NCI-H510A treated with DMSO at 0.1 percent for 48 hours (cell line): ENCODE measurements around the gene PAXX.
A peak's percentile ranks its signal among the peaks of the same experiment; 100 is the strongest.
"Not testable (repeated sequence)": the region's sequence is repeated elsewhere in the genome, so short reads cannot be mapped to it uniquely, and the experiment has no call there.

Source experiments
- DNase-seq: peaks from one replicate; lab custom pipeline; 2025; lab: John Stamatoyannopoulos, UW

The PAXX gene

GRCh38 chr9:137002646-137003041, 10.4 kb downstream of the PAXX start:
- DNase-seq, result no peak

DNA sequence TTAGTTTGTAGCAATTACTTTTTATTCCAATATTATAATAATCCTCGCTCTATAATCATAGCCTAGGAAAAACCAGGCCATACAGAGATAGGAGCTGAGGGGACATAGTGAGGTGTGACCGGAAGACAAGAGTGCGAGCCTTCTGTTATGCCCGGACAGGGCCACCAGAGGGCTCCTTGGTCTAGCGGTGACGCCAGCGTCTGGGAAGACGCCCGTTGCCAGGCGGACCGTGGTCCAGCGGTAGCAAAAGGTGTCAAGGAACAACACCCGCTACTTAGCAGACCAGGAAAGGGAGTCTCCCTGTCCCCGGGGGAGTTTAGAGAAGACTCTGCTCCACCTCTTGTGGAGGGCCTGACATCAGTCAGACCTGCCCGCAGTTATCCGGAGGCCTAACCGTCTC, 12.1 kb downstream of the PAXX start:
- DNase-seq, result not testable (repeated sequence)

- no peak for DNase-seq
These were observed 14.1 kb downstream of the PAXX start for GRCh38 chr9:137006116-137007003.

GRCh38 chr9:137007108-137007815, 15.0 kb downstream of the PAXX start:
- DNase-seq, result no peak

GRCh38 chr9:137007816-137008270, 15.6 kb downstream of the PAXX start:
- DNase-seq, result no peak

DNA sequence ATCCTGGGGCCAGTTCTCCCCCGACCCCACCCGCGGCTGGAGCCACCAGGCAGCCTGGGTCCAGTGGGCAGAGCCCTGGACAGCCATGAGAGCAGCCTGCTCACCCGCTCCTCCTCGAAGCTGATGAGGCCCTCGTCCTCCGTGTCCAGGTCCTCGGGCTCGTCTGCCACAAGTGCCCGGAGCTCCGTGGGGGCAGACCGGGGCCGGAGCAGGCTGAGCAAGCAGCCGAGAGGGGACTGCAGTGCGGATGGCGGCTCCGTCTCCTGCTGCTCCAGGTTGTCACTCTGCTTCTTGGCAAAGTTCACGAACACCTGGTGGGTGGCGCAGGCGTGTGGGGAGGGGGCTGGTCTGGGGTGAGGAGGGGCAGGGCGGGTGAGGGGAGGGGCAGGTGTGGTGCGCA, 16.1 kb downstream of the PAXX start:
- no peak for DNase-seq

GRCh38 chr9:137009217-137009616, 17.0 kb downstream of the PAXX start:
- DNase-seq, result no peak

DNA sequence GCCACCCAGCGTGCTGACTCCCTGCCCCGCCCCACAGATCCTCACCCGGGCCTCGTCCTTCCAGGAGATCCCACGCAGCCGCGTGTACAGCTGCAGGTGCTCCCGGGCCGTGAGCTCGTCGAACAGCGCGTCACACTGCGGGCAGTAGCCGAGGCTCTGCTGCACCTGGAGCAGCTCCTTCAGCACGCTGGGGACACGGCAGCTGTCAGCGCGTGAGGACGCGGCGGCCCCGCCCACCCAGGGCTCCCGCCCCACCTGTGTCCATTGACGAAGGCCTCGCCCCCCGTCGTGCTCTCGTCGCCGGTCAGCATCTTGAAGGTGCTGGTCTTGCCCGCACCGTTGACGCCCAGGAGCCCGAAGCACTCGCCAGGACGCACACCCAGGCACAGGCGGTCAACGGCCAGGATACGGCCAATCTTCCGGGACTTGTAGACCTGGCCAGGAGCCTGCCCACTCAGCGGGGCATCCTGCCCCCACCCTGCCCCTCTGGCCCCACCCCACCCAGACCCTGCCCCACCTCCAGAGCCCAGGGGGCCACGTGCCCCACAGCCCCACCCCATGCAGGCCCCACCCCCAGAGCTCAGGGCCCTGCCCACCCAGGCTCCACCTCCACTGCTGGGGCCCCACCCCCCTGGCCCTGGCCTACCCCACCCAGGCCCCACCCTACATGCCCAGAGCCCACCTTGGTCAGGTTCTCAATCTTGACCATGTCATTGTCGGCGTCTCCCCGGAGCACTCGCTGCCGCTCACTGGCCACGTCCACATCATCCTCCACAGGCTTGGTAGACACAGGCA, 17.9 kb downstream of the PAXX start:
- DNase-seq, result peak; percentile 23

DNA sequence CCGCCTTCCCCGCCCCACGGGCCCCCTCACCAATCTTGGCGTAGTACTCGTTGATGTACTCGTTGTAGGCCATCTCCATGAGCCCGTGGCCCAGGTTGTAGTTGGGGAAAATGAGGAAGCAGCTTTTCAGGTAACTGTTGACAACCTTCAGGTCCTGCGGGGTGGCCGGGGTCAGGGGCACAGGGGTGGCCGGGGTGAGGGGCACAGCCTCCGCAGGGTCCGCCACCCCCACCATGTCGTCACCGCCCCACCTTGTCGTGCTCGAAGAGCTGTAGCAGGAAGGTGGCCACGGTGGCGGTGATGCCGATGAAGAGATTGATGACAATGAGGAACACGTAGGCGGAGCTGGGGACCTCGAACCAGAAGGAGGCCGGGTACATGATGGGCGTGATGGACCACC, 18.9 kb downstream of the PAXX start:
- DNase-seq, result no peak

DNA sequence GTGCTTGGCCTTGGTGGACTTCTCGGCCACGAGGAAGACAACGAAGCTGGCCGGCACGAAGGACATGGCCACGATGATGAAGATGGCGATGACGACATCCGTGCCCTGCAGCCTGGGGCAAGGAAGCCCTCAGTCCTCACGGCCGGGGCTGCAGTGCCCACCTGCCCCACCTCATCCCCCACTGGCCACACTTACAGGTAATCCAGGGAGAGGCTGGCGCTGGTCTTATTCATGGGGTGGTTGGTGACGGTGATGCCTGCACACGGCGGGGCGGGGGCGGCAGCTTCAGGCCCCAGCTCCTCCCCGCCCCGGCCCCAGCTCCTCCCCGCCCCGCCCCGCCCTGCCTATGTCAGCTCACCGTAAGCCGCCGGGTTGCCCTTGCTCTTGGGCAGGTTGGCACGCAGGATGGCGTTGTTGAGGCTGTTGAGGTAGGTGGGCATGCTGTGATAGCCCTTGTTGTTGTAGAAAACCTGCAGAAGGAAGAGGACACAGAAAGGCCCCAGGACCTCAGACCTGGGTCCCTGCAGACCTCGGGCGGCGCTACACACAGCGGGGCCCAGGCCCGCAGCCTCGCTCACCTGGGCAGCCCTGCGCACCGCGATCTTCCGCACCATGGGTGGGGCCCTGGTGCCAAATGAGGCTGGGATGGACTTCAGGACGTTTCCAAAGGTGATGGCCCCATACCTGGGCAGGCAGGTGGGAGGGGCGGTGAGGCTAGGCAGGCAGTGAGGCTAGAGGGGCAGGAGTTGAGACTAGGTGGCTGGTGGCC, 19.9 kb downstream of the PAXX start:
- no peak for DNase-seq

DNA sequence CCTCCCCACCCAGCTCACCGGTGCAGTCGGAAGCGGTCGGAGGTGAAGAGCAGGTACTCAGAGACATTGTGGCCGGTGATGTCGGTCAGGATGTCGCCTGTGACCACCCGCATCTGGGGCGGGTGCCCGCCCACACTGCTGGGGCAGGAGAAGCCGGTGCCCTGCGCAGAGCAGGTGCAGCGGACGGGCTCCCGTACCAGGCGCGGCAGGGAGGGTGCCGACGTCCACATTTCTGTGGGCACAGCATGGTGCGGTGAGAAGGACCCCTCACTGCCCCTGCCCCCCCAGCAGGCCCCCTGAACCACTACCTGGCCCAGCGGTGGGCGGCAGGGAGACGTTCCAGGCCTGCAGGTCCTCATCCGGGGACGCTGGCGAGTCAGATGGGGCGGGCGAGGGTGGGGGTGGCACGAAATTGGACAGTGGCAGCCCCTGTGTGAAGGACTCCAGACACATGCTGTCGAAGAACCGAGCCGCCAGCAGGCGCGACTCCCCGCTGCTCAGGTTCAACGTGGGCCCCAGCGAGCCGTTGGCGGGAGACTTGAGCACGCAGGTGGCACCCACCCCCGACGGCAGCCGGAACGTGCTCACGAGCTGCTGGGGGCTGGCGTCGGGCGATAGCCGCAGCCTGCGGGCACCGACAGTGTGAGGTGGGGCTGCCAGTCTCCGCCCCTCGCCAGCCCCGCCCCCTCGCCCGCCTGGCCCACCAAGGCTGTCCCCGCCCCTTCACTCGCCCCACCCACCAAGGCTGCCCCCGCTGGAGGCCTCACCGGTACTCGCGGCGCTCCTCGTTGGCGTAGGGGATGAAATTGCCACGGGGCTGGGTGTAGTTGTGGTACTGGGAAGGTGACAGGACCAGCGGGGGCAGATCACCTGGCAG, 20.7 kb downstream of the PAXX start:
- no peak for DNase-seq

DNA sequence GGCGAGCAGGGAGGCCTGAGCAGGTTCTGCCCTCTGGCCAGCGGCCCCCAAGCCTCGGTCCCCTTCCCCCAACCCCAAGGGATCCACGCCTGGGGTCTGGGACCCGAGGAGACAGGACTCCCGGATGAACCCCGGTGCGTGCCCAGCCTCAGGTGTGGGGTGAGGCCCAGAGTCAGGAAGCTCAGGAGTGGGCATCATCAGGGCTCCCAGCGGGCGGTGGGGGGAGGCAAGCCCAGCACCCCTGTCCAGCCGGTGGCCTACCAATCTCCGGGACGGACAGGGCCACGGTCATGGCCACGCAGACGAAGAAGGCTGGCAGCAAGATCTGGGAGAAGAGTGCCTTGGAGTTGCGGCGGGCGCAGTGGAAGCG, 21.3 kb downstream of the PAXX start:
- no peak for DNase-seq

- no peak for DNase-seq
These were observed 21.9 kb downstream of the PAXX start for GRCh38 chr9:137014166-137014565.

DNA sequence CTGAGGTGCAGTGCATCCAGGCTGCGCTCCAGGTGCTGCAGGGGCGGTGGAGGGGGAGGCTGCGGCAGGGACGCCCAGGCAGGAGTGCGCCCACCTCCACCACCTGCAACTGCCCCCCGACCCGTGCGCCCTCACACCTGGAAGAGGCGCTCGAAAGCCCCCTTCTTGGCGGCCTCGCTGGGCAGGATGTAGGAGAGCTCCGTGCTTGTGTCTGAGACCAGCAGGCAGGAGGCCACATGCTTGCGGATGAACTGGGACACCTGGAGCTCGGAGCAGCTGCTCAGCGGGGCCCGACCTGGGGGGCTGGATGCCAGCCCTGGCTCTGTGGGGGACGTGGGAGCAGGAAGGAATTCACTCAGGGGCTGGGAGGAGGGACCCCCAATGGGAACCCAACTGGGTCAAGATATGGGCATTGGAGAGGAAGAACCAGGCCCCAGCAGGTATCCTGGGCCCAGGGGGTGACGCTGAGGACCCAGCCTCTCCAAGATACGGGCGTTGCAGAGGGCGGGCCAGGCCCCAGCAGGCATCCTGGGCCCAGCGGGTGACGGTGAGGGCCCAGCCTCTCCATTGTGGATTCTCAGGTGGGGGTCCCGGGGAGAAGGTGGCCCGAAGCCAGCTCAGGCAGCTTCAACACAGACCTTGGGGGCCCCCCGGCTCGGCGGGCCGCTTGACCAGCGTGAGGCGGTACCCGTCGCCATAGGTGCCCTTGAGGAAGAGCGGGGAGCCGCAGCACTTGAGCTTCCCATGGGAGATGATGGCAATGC, 22.7 kb downstream of the PAXX start:
- no peak for DNase-seq

GRCh38 chr9:137015540-137015930, 23.3 kb downstream of the PAXX start:
- no peak for DNase-seq

- no peak for DNase-seq
These were observed 23.8 kb downstream of the PAXX start for GRCh38 chr9:137015976-137016375.

GRCh38 chr9:137016436-137016835, 24.2 kb downstream of the PAXX start:
- DNase-seq, result no peak

DNA sequence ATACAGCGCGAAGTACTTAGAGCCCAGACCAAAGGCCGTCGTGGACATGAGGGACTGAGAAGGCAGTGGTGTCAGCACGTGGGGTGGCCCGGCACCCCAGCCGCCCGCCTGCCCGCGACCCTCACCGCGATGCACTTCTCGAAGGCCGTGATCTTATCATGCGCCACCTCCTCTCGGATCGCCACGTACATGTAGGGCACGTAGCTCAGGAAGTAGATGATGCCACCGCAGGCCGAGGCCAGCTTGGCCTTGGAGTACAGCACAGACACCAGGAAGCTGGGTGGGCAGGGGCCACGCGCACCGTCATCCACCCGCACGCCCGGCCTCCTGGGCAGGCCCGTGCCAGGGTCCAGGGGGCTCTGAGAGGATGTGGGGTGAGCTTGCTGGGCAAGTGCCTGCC, 24.8 kb downstream of the PAXX start:
- no peak for DNase-seq

DNA sequence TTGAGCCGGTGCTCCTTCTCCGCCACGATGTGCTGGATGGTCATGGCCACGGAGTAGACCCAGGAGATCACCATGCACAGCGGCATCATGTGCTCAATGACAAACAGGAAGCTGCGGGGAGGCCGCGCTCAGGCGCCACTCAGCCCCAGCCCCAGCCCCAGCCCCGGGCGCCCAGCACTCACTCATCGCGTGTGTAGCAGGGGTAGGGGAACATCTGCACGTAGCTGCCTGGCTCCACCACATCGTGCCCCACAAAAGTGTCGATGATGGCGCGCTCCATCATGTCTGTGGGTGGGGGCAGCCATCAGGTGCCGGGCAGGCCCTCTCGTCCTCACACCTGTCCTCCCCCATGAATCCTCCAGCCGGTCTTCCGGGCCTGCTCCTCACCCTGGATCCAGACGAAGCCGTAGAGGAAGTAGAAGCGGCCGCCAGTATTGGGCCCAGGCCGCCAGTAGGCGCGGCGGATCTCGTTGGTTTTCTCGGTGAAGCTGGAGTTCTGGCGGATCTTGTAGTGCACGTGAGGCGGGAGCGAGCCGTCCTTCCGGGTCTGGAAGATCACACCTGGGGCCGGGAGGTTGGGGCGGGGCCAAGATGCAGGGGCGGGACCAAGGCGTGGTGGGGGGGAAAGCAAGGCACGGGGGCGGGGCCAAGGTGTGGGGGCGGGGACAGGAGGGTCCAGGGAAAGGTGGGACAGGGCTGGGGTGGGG, 25.7 kb downstream of the PAXX start:
- DNase-seq, result no peak
